H1 (cell line): ENCODE data around the gene SMIM5. TPM values are rescaled to one million over a fixed set of nuclear protein-coding genes. Genes with fewer than 3 reads are reported as not detected.

Experiments used
- CTCF ChIA-PET: fragments of 300-600 bp; sonication (Branson Sonifier 250); formaldehyde crosslinking; loops from one replicate; lab custom pipeline; 2021; ENCODE audit not compliant: partially characterized antibody; lab: Charles Lee
- POLR2A ChIA-PET: fragments of 300-600 bp; sonication (Branson Sonifier 250); formaldehyde crosslinking; loops from one replicate; lab custom pipeline; 2021; ENCODE audit warnings: inconsistent platforms; ENCODE audit not compliant: partially characterized antibody; lab: Charles Lee
- DNase-seq, 2 experiments: peaks; one replicate each; pipeline versions ENCODE4 v3.0.0 to v3.0.0-alpha.2; 2010 to 2022; ENCODE audit warnings: low spot score in 2 of 2, low read depth in 1 of 2, mixed read lengths in 1 of 2
- FAIRE-seq: peaks from 2 replicates; lab custom pipeline; 2011; peaks lifted over from hg19 to GRCh38; lab: Jason Lieb, UNC
- H2AFZ ChIP-seq: 2 replicates; pipeline ENCODE4 v1.8.1; 2012; ENCODE audit warnings: low read length, inconsistent platforms
- H2AK5ac ChIP-seq: 2 replicates; pipeline ENCODE4 v1.6.1; 2013; ENCODE audit warnings: low read depth, low read length
- H2BK120ac ChIP-seq: replicated peaks from 2 replicates; pipeline ENCODE3; 2013; ENCODE audit warnings: low read depth, low read length, inconsistent platforms
- H2BK12ac ChIP-seq: 2 replicates; pipeline ENCODE4 v1.6.1; 2013; ENCODE audit warnings: low read depth, low read length
- H2BK15ac ChIP-seq: 2 replicates; pipeline ENCODE4 v1.6.1; 2013; ENCODE audit warnings: low read length
- H2BK20ac ChIP-seq: 2 replicates; pipeline ENCODE4 v1.6.1; 2013; ENCODE audit warnings: low read length
- H2BK5ac ChIP-seq: 2 replicates; pipeline ENCODE4 v1.6.1; 2013; ENCODE audit warnings: low read depth, low read length
- H3K14ac ChIP-seq: 2 replicates; pipeline ENCODE4 v1.6.1; 2013; ENCODE audit warnings: inconsistent platforms; ENCODE audit not compliant: insufficient read length
- H3K18ac ChIP-seq: 2 replicates; pipeline ENCODE4 v1.6.1; 2013; ENCODE audit warnings: low read length; ENCODE audit errors: extremely low read depth
- H3K23ac ChIP-seq: 2 replicates; pipeline ENCODE4 v1.6.1; 2013; ENCODE audit warnings: inconsistent platforms; ENCODE audit not compliant: insufficient read length
- H3K23me2 ChIP-seq: 2 replicates; pipeline ENCODE4 v1.6.1; 2013; ENCODE audit warnings: low read depth, low read length
- H3K27ac ChIP-seq: 2 replicates; pipeline ENCODE4 v1.6.1; 2011; ENCODE audit warnings: low read depth, low read length, inconsistent platforms
- H3K27me3 ChIP-seq, 4 experiments: replicated peaks in 1 of 4; 1 replicate in 1 of 4; 2 replicates in 3 of 4; pipeline versions ENCODE4 v1.6.1 to v1.8.1; 2011 to 2013; ENCODE audit warnings: low read length in 3 of 4, mild to moderate bottlenecking in 3 of 4, inconsistent platforms in 2 of 4, mixed read lengths in 2 of 4, moderate library complexity in 1 of 4; ENCODE audit not compliant: control insufficient read depth in 3 of 4, insufficient read depth in 3 of 4; ENCODE audit errors: extremely low read depth in 1 of 4
- H3K36me3 ChIP-seq, 4 experiments: 2 replicates each; pipeline versions ENCODE4 v1.6.1 to v1.8.1; 2011 to 2013; ENCODE audit warnings: mild to moderate bottlenecking in 4 of 4, low read length in 3 of 4, moderate library complexity in 2 of 4, control low read depth in 1 of 4, inconsistent platforms in 1 of 4; ENCODE audit not compliant: insufficient read depth in 4 of 4, control insufficient read depth in 2 of 4
- H3K4ac ChIP-seq: replicated peaks from 2 replicates; pipeline ENCODE3; 2013; ENCODE audit warnings: low read length, low read depth, mixed read lengths, inconsistent platforms; ENCODE audit not compliant: insufficient read length
- H3K4me1 ChIP-seq, 4 experiments: replicated peaks in 1 of 4; 1 replicate in 1 of 4; 2 replicates in 3 of 4; pipeline versions ENCODE4 v1.6.1 to v1.8.1; 2011 to 2013; ENCODE audit warnings: low read length in 3 of 4, inconsistent platforms in 2 of 4, mixed read lengths in 1 of 4; ENCODE audit not compliant: insufficient read depth in 4 of 4, control insufficient read depth in 3 of 4
- H3K4me2 ChIP-seq, 2 experiments: 2 replicates each; pipeline versions ENCODE4 v1.6.1 to v1.8.1; 2011 to 2013; ENCODE audit warnings: low read depth in 2 of 2, low read length in 2 of 2, control low read depth in 1 of 2, inconsistent platforms in 1 of 2, mild to moderate bottlenecking in 1 of 2; ENCODE audit not compliant: insufficient read depth in 1 of 2
- H3K4me3 ChIP-seq, 4 experiments: fragments of 200-600, 300-600 bp in 1 of 4; sonication (generic), shearing (Covaris generic), sonication (Bioruptor Twin) in 1 of 4; 2 replicates each; pipeline versions ENCODE4 v1.5.1 to v1.8.1; 2011 to 2016; ENCODE audit warnings: low read length in 4 of 4, low read depth in 3 of 4, control low read depth in 2 of 4, inconsistent platforms in 2 of 4, mild to moderate bottlenecking in 2 of 4, mixed read lengths in 1 of 4, moderate library complexity in 1 of 4; ENCODE audit not compliant: insufficient read depth in 2 of 4; ENCODE audit errors: extremely low read depth in 1 of 4
- H3K56ac ChIP-seq: replicated peaks from 2 replicates; pipeline ENCODE3; 2013; ENCODE audit warnings: low read depth, mild to moderate bottlenecking, mixed read lengths, low read length, inconsistent platforms; ENCODE audit not compliant: insufficient read length
- H3K79me1 ChIP-seq: 2 replicates; pipeline ENCODE4 v1.6.1; 2013; ENCODE audit warnings: low read depth, low read length, control low read depth
- H3K79me2 ChIP-seq, 2 experiments: 2 replicates each; pipeline versions ENCODE4 v1.6.1 to v1.8.1; 2012 to 2013; ENCODE audit warnings: low read length in 2 of 2, mild to moderate bottlenecking in 2 of 2, inconsistent platforms in 1 of 2; ENCODE audit not compliant: insufficient read depth in 2 of 2, control insufficient read depth in 1 of 2
- H3K9ac ChIP-seq, 4 experiments: replicated peaks in 1 of 4; 1 replicate in 1 of 4; 2 replicates in 3 of 4; pipeline versions ENCODE4 v1.6.1 to v1.8.1; 2011 to 2013; ENCODE audit warnings: low read depth in 3 of 4, low read length in 3 of 4, control low read depth in 2 of 4, mild to moderate bottlenecking in 2 of 4, moderate library complexity in 2 of 4, inconsistent platforms in 1 of 4; ENCODE audit errors: extremely low read depth in 1 of 4
- H3K9me3 ChIP-seq, 2 experiments: 2 replicates each; pipeline versions ENCODE4 v1.6.1 to v1.8.1; 2012 to 2013; ENCODE audit warnings: mild to moderate bottlenecking in 2 of 2, moderate library complexity in 2 of 2, control low read depth in 1 of 2, inconsistent platforms in 1 of 2, low read depth in 1 of 2, low read length in 1 of 2, mixed read lengths in 1 of 2; ENCODE audit not compliant: insufficient read depth in 2 of 2
- H4K20me1 ChIP-seq, 2 experiments: replicated peaks in 1 of 2; 2 replicates each; pipeline versions ENCODE3 to v1.8.1; 2011 to 2013; ENCODE audit warnings: inconsistent platforms in 2 of 2, low read length in 2 of 2, mild to moderate bottlenecking in 1 of 2; ENCODE audit not compliant: insufficient read depth in 2 of 2, control insufficient read depth in 1 of 2
- H4K5ac ChIP-seq: 2 replicates; pipeline ENCODE4 v1.6.1; 2013; ENCODE audit warnings: low read length, low read depth, mixed read lengths, inconsistent platforms; ENCODE audit not compliant: insufficient read length
- H4K8ac ChIP-seq: 2 replicates; pipeline ENCODE4 v1.8.0; 2013; ENCODE audit warnings: mild to moderate bottlenecking, moderate library complexity, low read length, inconsistent platforms; ENCODE audit not compliant: insufficient read depth; ENCODE audit errors: extremely low read depth
- H4K91ac ChIP-seq: replicated peaks from 2 replicates; pipeline ENCODE3; 2013; ENCODE audit warnings: low read length, mixed read lengths, inconsistent platforms; ENCODE audit not compliant: insufficient read length
- RFX5 ChIP-seq: IDR thresholded peaks from 2 replicates; pipeline ENCODE4 v1.6.1; 2011; ENCODE audit warnings: low read depth, low read length, improper control_type of control experiment, borderline replicate concordance
- TAF1 ChIP-seq: IDR thresholded peaks from 2 replicates; pipeline ENCODE4 v1.6.1; 2011; ENCODE audit warnings: mild to moderate bottlenecking, low read depth, low read length
- YY1 ChIP-seq: IDR thresholded peaks from 2 replicates; pipeline ENCODE4 v1.6.1; 2011; ENCODE audit warnings: low read depth, mild to moderate bottlenecking, low read length
- WGBS, 2 experiments: shearing (Covaris generic) in 1 of 2; methylation state at CpG; one replicate each; pipeline versions ENCODE4 v1.1.6 to v1.1.7; 2013 to 2015; ENCODE audit warnings: low lambda C conversion rate in 2 of 2, mixed read lengths in 2 of 2, inconsistent platforms in 1 of 2, low coverage in 1 of 2, missing lambda C conversion rate in 1 of 2; ENCODE audit not compliant: insufficient replicate concordance in 2 of 2, insufficient coverage in 1 of 2, insufficient read length in 1 of 2; ENCODE audit errors: extremely low coverage in 1 of 2, missing lambda C conversion rate in 1 of 2; 5-methylcytosine and 5-hydroxymethylcytosine counted together
- polyA plus RNA-seq, 7 experiments: library from polyadenylated mRNA; depleted of rRNA in 3 of 7; stranded (reverse) in 5 of 7; unstranded in 2 of 7; fragments of >200 nt in 5 of 7; fragments of 200-250 nt in 2 of 7; gene quantifications; 1 replicate in 5 of 7; 2 replicates in 1 of 7; 4 replicates in 1 of 7; pipeline versions ENCODE4 v1.2.1 to v1.2.3, GENCODE V29; 2011 to 2013; ENCODE audit warnings: missing spikeins in 2 of 7, mixed read lengths in 2 of 7
- total RNA-seq: library from RNA; stranded (reverse); fragmentation: NEBNext Ultra II Directional; extraction: Animal tissue kit (Norgen Biotek cat#: 25700); gene quantifications from 2 replicates; pipeline ENCODE4 v1.2.1, GENCODE V29; 2021

The SMIM5 gene
- total and polyA plus RNA-seq, 2 of the 8 experiments (the other 6 are each of a cell fraction or from before 2014, with no cell fraction given) = not detected

GRCh38 chr17:75641343-75641742, 8.1 kb downstream of the SMIM5 start:
- no peak overlapping the region for H2AFZ ChIP-seq
- no peak overlapping the region for H3K4ac ChIP-seq
- H3K4me1 ChIP-seq = peaks cover 5 to 16% (median 10%) of the 10 kb centered on the region in 4 experiments
- no peak overlapping the region for H2AK5ac ChIP-seq
- H4K20me1 ChIP-seq = peaks cover 0 to 4% of the 10 kb centered on the region in 2 experiments
- FAIRE-seq = no peak
- no peaks in the 10 kb centered on the region; a peak in 1 of 4 replicates for H3K79me2 ChIP-seq
- ChIA-PET CTCF (interaction anchor here (0.6 to 59.2 kb wide), 7 partner anchors 3 to 401 kb away, joined by 3 to 2200 read pairs (median 4); partner anchors contain the start of genes RECQL5, SAP30BP and SMIM5), POLR2A (interaction anchor here (0.6 to 2.2 kb wide), 5 partner anchors 11 to 143 kb away, joined by 3 to 9 read pairs (median 3); partner anchors contain the start of gene UNK)
- H3K9ac ChIP-seq = no peak overlapping the region
- WGBS, 2 experiments = 92% methylated on average over 9 of the region's 9 CpGs; no CpG with 5 or more reads in 1 of the 2 experiments
- no peak overlapping the region for H3K4me2 ChIP-seq
- no peaks in the 10 kb centered on the region for H3K9me3 ChIP-seq
- no peak overlapping the region for H3K4me3 ChIP-seq
- no peak overlapping the region for H2BK15ac ChIP-seq
- H3K27me3 ChIP-seq = no peaks in the 10 kb centered on the region
- H4K8ac ChIP-seq = no peak overlapping the region
- H3K27ac ChIP-seq = no peak overlapping the region
- no peaks in the 10 kb centered on the region for H3K23me2 ChIP-seq
- no peak for TF ChIP-seq TAF1
- TF ChIP-seq RFX5 = no peak
- no peak for TF ChIP-seq YY1
- H3K36me3 ChIP-seq = no peaks in the 10 kb centered on the region; a peak in 1 of 8 replicates
- no peak overlapping the region for H3K14ac ChIP-seq
- H2BK12ac ChIP-seq = no peak overlapping the region
- no peak overlapping the region for H2BK20ac ChIP-seq
- H2BK5ac ChIP-seq = no peak overlapping the region
- no peak overlapping the region for H3K18ac ChIP-seq
- H4K5ac ChIP-seq = no peak overlapping the region
- H4K91ac ChIP-seq = no peak overlapping the region
- DNase-seq = no peak
- no peak overlapping the region for H3K56ac ChIP-seq
- no peaks in the 10 kb centered on the region; the same call in 1 of the 2 replicates for H3K79me1 ChIP-seq
- no peak overlapping the region for H2BK120ac ChIP-seq
- H3K23ac ChIP-seq = no peak overlapping the region
